ENCODE data around the gene LACTBL1.

The LACTBL1 gene

DNA sequence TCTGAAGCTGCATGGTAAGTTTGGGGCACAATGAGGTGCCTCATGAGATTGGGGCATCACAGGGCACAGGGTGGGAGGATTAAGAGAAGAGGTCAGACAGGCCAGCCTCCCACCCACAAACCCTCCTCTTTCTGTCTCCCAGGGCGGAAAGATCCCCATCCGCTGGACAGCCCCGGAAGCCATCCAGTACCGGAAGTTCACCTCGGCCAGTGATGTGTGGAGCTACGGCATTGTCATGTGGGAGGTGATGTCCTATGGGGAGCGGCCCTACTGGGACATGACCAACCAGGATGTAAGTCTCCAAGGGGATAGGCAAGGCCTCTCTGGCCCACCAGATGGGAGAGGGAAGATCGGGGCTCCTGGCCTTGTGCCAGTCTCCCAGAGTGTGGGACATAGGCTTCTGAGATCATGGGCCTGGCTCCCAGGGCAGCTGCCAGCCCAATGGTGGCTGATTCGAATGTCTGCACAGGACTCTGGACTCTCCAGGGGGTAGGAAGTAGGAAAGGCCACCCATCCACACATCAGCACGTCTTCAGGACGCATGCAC lies 63.7 kb downstream of the LACTBL1 start:
- DNase-seq: no peak

GRCh38 chr1:22907528-22907927 lies 65.1 kb downstream of the LACTBL1 start:
- no peak for DNase-seq

GRCh38 chr1:22906968-22907367 lies 65.7 kb downstream of the LACTBL1 start:
- DNase-seq: no peak

DNA sequence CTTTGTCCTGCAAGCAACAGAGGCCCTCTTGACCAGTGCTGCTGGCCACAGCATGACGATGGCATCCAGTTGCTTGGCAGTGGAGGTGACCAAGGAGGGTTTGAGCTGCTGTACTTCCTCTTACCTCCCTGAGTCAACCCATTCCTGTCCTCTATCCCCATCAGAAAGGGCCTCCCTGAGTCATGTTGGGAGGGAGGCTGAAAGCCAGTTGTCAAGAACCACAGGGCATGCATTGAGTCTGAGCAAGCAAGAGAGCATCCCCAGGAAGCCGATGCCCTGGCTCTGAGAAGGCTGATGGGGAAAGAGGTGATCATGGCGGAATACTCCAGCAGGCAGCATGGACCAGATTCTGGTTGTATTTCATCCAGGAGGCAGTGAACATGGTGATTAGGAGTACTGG lies 69.6 kb downstream of the LACTBL1 start:
- no peak for DNase-seq
